Activated T-cell treated with anti-CD3 and anti-CD28 coated beads for 4 hours (primary cell): ENCODE measurements around the gene COX6B2.

Source experiments
- DNase-seq: peaks from one replicate; pipeline ENCODE4 v3.0.0-alpha.2; 2020

The COX6B2 gene

GRCh38 chr19:55383279-55384130, 29.0 kb upstream of the COX6B2 start:
- no peak for DNase-seq

GRCh38 chr19:55382522-55383054, 28.1 kb upstream of the COX6B2 start:
- DNase-seq: no peak

DNA sequence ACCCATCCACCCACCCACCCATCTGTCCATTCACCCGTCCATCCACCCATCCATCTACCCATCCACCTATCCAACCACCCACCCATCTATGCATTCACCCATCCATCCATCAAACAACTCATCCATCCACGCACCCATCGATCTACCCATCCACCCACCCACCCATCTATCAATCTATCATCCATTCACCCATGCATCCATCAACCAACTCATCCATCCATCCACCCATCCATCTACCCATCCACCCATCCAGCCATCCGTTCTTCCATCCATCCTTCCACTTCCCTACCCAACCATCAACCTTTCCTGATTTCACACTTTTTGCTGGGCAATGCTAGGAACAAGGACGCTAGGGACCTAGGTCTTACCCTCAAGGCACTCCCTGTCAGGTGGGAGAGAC, 27.5 kb upstream of the COX6B2 start:
- DNase-seq: no peak

GRCh38 chr19:55379174-55379573, 24.7 kb upstream of the COX6B2 start:
- DNase-seq: no peak

GRCh38 chr19:55377356-55378131, 23.0 kb upstream of the COX6B2 start:
- DNase-seq: no peak

GRCh38 chr19:55376241-55376933, 21.9 kb upstream of the COX6B2 start, which contains the start of gene TMEM190:
TMEM190 (plus strand) TSS chr19:55376826; CDS start chr19:55376854, 28 bp downstream.
- DNase-seq: no peak

DNA sequence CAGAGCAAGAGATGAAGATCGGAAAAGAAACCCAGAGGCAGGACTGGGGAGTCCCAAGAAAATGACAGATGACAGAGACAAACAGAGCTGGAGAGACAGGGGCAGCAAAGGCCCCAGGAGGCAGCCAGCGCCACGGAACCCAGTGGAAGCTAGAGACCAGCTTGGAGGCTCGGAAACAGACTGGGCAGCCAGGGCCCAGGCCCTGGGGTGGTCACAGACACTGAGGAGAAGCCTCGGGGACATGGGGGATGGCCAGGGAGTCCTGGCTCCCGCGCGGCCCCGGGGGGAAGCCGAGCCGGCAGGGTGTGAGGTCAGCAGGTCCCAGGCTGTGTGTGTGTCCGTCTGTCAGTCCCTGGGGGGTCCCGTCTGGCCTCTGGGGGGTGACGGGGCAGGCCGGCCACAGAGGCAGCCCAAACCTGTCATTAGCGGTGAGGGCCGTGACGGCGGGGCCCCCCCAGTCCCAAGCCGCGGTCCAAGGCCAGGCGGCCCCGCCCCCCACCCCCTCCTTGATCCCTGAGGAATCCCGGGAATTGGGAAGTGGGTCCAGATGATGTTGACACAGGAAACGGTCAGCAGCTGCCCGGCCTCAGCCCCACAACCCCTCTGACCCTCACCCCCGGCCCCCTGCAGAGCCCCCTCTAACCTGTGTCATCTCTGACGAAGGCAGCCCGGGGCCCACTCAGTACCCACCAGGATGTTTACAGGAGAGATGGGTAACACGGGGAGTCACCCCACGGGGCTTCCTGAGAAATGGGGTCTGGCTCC, 19.7 kb upstream of the COX6B2 start:
- no peak for DNase-seq

DNA sequence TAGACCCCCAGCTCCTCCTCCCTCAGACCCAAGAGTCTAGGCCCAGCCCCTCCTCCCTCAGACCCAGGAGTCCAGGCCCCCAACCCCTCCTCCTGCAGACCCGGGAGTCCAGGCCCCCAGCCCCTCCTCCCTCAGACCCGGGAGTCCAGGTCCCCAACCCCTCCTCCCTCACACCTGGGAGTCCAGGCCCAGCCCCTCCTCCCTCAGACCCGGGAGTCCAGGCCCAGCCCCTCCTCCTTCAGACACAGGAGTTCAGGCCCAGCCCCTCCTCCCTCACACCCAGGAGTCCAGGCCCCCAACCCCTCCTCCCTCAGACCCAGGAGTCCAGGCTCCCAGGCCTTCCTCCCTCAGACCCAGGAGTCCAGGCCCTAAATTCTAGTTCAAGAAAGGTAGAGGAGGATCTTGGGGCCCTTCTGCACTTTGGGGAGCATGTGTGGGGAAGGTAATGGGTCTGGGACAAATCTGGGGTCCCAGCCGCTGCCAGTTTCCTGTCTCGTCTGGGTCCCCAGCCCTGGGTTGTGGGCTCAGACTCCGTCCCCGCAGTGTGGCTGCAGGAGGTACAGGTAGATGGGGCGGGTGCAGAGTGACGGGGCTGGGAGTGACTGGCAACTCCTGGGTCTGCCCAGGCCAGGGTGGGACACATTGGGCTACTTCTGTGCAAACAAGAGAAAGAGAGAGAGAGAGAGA, 18.9 kb upstream of the COX6B2 start:
- no peak for DNase-seq

- no peak for DNase-seq
Measured at GRCh38 chr19:55372316-55373081, 18.0 kb upstream of the COX6B2 start.

- no peak for DNase-seq
Measured at GRCh38 chr19:55370305-55370988, 15.9 kb upstream of the COX6B2 start, which contains the start of gene IL11. IL11 (minus strand) TSS chr19:55370463; CDS start chr19:55370310, 153 bp downstream.

GRCh38 chr19:55369653-55370304, 15.3 kb upstream of the COX6B2 start:
- no peak for DNase-seq

DNA sequence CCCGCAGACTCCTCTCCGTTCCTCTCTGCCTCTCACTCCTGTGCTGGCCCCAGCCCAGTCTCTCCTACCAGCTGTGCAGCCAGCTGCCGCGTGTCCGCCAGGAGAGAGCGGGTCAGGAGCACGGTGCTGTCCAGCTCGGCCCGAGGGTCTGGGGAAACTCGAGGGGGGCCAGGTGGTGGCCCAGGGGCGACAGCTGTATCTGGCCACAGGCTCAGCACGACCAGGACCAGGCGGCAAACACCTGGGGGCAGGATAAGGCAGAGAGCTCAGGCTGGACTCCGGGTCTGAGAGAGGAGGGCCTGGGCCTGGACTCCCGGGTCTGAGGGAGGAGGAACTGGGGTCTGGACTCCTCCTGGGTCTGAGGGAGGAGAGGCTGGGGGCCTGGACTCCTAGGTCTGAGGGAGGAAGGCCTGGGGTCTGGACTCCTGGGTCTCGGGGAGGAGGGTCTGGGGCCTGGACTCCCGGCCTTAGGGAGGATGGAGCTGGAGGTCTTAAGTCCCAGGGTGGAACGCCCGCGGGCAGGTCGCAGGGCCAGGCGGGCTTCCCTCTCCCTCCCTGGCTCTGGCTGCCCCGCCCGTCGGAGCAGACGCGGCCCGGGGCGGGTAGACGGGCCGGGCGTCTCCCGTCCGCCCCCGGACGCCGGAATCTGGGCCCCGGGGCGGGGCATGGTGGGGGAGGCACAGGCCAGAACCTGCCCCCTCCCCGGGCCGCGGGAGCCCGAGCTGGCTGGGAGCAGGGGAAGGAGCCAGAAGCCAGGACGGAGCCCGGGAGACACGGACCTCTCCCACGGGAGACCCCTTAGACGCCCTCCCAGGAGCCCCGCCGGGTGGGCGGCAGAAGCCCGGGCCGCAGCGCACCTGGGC, 14.4 kb upstream of the COX6B2 start:
- no peak for DNase-seq

DNA sequence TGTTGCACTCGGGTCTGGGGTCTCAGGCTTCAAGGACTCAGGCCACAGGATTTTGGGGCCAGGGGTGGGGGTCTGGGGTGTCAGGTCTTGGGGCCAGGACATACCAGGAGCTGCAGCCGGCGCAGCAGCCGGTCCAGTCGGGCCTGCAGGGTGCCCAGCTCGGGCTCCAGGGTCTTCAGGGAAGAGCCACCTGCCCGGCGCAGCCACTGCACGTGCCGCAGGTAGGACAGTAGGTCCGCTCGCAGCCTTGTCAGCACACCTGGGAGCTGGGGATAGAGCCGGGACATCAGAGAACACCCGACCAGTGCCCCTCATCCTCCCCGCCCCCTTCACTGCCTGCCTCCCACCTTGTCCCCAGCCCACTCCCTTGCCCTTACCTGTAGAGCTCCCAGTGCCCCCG, 13.6 kb upstream of the COX6B2 start:
- DNase-seq: no peak

- no peak for DNase-seq
Measured at GRCh38 chr19:55366790-55367189, 12.3 kb upstream of the COX6B2 start.

DNA sequence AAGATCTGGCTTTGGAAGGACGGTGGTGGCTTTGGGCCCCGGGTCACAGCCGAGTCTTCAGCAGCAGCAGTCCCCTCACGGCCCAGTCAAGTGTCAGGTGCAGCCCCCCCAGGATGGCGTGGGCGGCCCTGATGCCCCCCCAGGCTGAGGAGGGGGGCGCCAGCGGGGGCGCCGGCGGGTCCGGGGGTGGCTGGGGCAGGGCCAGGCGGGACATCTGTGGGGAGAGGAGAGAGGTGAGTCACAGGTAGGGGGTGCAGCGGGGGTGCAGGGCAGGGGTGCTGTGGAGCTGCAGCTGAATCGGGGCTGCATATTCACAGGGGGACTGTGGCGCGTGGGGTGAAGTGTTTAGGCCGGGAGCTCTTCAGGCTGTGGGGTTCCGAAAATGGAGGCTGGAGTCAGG, 11.4 kb upstream of the COX6B2 start:
- no peak for DNase-seq

- DNase-seq: no peak
Measured at GRCh38 chr19:55365245-55365644, 10.7 kb upstream of the COX6B2 start.

DNA sequence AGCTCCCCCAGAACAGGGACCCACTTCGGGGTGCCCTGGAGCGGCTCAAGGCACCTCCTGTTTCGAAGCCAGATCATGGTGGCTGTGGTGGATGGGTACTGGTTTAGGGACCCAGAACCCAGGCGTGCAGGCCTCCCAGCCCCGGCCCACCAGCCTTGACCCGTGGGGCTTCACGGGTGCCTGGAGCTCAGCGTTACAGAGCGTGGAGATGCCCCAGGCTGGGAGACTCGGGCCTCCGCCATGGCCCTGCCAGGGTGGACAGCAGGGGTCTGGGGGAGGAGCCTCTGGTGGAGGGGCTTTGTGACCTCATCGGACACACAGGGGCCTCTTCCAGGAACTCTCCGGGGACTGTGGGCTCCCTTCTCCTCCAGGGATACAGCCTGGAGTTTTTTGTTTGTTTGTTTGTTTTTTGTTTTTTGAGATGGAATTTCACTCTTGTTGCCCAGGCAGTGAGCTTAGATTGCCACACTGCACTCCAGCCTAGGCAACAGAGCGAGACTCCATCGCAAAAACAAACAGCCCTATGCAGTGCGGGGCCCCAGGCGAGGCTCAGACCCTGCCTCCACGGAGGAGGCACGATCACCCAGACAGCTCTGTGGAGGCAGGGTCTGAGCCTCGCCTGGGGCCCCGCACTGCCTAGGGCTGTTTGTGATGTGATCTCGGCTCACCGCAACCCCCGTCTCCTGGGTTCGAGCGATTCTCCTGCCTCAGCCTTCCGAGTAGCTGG, 8.6 kb upstream of the COX6B2 start, which contains the start of gene GARIN5B:
TSS of gene GARIN5B (minus strand) at position 271 of the 727 bp plus-strand sequence. CDS start at position 77, 194 bp downstream.
- DNase-seq: no peak
